ENCODE measurements around the gene SEC16A.

DNA sequence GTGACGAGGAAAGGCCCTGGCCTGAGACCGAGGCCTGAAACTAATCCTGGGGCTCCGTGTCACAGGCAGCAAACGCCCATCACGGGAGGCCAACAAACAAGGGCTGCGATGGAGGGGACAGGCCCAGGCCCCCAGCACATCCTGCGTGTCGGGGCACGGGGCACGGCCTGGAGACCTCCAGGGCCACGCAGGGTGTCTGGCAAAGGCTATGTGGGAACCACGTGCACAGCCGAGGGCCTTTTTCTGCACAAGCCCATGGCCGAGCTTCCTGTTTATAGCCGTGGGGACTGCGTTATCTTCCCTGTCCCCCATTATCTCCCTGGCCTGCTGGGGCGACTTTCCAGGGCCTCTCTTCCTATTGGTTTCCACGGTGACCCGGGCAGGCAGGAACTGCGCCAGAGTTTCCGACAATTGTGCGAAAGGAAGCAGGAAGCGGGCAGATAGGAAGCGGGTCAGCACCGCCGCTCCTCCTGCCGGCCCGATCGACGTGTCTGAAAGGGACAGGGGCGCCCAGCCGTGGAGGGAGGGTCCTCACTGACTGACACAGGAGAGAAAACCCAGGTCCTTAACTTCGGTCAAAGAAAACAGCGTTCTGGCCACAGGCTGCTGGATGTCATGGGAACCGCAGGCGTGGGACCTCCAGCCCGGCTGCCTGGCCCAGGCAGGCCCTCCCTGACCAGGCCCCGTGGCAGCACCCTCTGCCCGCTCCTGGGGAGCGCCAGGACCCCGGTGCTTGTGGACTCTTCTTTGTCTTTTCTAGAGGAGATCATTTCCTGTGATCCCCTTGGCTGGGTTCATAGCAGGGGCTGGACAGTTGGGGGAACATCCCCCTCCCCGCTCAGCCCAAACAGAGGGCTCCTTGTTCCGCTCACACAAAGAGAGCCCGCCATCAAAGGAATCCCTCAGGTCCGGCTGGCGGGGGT lies 29.1 kb upstream of the SEC16A start:
- TF ChIP-seq, protein P1, sequence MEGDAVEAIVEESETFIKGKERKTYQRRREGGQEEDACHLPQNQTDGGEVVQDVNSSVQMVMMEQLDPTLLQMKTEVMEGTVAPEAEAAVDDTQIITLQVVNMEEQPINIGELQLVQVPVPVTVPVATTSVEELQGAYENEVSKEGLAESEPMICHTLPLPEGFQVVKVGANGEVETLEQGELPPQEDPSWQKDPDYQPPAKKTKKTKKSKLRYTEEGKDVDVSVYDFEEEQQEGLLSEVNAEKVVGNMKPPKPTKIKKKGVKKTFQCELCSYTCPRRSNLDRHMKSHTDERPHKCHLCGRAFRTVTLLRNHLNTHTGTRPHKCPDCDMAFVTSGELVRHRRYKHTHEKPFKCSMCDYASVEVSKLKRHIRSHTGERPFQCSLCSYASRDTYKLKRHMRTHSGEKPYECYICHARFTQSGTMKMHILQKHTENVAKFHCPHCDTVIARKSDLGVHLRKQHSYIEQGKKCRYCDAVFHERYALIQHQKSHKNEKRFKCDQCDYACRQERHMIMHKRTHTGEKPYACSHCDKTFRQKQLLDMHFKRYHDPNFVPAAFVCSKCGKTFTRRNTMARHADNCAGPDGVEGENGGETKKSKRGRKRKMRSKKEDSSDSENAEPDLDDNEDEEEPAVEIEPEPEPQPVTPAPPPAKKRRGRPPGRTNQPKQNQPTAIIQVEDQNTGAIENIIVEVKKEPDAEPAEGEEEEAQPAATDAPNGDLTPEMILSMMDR (IDR thresholded peaks at IDR 0.05; ENCODE audit: extremely low read depth in 1 of 2, insufficient read depth in 1 of 2, low read depth in 1 of 2, low read length in 2 of 2) = no peak
- TF ChIP-seq POLR2A (IDR thresholded peaks at IDR 0.05; ENCODE audit: low read depth, low read length) (peak; percentile 49), EZH2 (IDR thresholded peaks at IDR 0.05; ENCODE audit: borderline replicate concordance, low read depth, low read length, severe bottlenecking) (no peak), POLR2AphosphoS5 (IDR thresholded peaks at IDR 0.05; ENCODE audit: insufficient read depth, low read depth, low read length) (peak; percentile 90), MYC (IDR thresholded peaks at IDR 0.05; ENCODE audit: low read depth, low read length) (peak; percentile 92)
- TF ChIP-seq, protein P2, sequence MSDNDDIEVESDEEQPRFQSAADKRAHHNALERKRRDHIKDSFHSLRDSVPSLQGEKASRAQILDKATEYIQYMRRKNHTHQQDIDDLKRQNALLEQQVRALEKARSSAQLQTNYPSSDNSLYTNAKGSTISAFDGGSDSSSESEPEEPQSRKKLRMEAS (IDR thresholded peaks at IDR 0.05; ENCODE audit: insufficient read depth, insufficient read length) = peak; percentile 93

Measured in endothelial cell of umbilical vein (primary cell).